Muscle of arm (tissue), 12 donors: ENCODE data around the gene TBC1D23. TPM values are rescaled to one million over a fixed set of nuclear protein-coding genes. Genes with fewer than 3 reads are reported as not detected.
"Not testable (repeated sequence)": the region's sequence is repeated elsewhere in the genome, so short reads cannot be mapped to it uniquely, and the experiment has no call there.

ENCODE experiments used
- DNase-seq: peaks from one replicate; pipeline ENCODE4 v3.0.0-alpha.2; 2013
- polyA plus RNA-seq, 12 donors: library from polyadenylated mRNA; unstranded; fragments of 120-200 nt; gene quantifications; one replicate each; pipeline ENCODE4 v1.2.1, GENCODE V29; 2013; ENCODE audit not compliant: insufficient read length in 12 of 12

Gene TBC1D23
- polyA plus RNA-seq, 12 donors: 31.7 to 45.6 (median 38.2) TPM; not detected in 1

GRCh38 chr3:100340527-100340926 is 79.7 kb downstream of the TBC1D23 start:
- DNase-seq: no peak

DNA sequence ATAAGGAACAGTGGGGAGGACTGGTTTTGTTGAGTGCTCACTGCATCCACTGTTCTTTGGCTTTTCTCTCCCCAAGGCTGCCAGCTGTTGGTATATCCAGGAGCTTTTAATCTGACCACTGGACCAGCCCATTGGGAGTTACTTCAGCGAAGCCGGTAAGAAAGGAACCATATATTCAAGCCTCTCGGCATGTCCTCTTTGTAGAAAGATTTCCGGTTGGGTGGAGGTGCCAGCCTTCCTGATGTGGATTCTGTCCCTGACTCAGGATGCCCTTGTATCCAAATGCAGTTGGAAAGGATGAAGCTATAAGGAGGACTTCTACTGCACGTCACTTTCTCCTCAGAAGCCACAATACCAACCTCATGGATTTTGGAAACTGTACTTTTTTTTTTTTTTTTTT is 87.9 kb downstream of the TBC1D23 start:
- no peak for DNase-seq

DNA sequence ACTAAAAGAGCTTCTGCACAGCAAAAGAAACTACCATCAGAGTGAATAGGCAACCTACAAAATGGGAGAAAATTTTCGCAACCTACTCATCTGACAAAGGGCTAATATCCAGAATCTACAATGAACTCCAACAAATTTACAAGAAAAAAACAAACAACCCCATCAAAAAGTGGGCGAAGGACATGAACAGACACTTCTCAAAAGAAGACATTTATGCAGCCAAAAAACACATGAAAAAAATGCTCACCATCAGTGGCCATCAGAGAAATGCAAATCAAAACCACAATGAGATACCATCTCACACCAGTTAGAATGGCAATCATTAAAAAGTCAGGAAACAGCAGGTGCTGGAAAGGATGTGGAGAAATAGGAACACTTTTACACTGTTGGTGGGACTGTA is 91.0 kb downstream of the TBC1D23 start:
- DNase-seq: not testable (repeated sequence)

DNA sequence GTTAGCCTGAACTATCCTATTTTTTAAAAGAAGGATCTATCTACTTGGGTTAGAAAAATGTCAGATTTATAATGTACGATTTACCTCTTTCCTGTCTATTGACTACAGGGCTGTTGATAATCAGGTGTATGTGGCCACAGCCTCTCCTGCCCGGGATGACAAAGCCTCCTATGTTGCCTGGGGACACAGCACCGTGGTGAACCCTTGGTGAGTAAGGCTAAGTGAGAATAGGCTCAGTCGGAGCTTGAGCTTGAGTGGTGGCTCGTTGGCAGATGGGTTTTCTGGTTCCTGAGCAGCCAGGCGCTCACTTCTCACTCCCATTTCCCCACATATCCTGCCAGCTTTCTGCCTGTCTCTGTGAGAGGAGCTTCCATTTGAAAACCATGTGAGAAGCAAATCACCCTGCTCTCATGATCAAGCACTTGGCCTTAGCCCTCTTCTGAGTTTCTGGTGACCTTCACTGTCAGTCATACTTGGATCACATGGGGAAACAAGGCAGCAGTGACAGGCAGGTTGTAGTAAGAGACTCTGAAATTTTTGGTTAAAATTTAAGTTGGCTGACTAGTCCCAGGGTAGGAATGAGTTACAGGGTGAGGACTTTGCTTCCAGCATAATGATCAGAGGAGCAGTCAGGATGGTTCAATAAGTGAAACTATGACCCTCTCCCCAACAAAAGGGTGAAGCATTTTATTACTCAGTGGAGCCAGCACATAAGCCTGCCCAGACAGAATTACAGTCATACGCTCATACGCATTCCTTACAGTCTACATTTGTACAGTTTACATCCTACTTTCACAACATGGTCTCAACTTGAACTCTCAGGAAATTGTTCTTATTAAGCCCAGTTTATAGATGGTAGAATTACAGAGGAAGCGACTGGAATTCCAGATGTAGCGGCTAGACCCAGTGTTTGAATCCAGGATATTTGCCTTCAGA is 91.8 kb downstream of the TBC1D23 start:
- no peak for DNase-seq

- no peak for DNase-seq
Observed at GRCh38 chr3:100354850-100355249, 94.1 kb downstream of the TBC1D23 start.

DNA sequence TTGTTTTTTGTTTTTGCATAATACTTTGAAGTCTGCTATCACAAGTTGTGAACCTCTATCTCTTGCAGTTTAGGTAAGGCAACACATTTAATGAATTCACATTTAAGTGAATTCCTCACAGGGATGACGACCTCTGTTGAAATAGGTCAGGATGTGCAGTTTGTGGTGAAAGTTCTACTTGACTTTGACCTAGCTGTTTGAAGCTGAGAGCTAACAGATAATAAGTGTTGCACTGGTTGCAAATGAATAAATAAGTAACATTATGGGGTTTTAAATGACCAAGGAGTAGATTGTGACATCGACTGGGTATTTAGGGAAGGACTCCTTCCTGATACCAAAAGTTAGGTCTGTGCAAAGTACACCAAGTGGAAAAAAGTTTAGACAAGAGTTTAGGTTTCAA is 97.6 kb downstream of the TBC1D23 start:
- no peak for DNase-seq

DNA sequence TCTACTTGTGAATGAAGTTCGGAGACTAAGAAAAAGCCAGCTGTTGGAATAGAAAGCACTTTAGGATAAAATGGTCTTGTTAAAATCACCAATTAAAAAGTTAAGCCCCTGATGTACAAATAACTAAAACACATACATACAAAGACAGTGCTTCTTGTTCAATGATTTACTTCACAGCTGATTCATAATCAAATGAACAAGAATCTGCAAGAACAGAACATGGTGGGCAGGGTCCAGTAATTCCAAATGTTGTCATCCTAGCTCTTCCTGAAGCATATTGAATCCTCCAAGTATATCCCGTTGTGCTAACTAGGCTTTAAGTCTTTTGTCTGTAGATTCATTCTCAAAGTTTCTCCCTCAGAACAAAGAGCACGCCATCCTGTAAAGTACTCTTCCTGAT is 98.2 kb downstream of the TBC1D23 start:
- DNase-seq: no peak

DNA sequence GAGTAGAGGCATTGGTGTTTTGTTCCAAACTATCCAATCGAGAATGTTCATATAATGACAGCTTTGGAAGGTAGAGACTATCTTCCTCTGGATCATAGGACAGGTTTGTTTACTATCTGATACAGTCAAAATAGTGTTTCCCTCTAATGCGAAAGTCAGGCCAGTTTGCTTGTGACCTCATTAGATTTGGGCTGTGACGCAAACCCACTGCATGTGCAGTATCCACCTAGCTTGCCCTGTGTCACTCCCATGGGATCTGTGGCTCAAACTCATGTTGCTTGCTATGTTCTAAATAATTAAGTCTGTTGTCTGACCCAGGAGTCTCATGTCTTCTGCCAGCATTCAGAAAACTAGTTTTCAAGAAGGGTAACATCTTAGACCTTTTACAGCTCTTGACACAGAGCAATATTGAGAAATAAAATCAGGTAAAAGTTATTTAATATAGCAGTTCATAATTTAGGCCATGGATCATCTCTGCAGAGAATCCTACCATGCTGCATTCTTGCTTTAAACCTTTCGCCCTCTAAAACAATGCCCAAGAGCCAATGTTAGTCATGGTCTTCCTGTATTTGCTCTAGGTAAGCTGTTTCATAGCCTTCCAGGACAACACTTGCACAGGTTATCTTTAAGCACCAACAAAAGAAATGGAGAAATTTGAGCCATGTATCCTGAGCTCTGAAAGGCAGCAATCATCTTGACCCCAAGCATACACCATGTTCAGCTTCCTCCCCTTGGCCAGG is 100.1 kb downstream of the TBC1D23 start:
- no peak for DNase-seq

DNA sequence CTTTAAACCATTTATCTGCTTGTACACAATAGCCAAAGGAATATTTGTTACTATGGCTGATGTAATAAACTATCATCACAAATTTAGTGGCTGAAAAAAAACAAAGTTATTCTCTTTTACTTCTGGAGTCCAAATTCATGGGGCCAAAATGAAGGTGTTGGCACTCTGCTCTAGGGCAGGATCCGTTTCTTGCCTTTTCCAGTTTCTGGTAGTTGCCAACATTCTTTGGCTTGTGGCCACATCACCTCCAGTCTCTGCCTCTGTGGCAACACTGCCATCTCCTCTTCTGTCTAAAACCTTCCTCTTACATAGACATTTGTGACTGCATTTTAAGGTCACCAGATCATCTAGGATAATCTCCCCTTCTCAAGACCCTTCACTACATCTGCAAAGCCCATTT is 101.1 kb downstream of the TBC1D23 start:
- no peak for DNase-seq

DNA sequence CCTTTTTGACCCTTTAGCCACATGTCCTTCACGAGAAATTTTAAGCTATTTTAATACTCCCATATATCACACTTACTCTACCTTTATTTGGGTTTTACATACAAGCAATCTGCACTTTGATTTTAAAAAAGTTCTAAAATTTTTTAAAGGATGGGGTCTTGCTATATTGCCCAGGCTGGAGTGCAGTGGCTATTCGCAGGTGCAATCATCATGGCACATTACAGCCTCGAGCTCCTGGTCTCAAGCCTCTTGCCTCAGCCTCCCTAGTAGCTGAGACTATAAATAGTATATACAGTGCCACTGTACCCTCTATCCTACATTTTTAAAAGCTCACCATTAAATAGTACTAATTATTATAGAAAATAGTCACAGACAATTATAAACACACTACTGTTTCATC is 103.6 kb downstream of the TBC1D23 start:
- no peak for DNase-seq

DNA sequence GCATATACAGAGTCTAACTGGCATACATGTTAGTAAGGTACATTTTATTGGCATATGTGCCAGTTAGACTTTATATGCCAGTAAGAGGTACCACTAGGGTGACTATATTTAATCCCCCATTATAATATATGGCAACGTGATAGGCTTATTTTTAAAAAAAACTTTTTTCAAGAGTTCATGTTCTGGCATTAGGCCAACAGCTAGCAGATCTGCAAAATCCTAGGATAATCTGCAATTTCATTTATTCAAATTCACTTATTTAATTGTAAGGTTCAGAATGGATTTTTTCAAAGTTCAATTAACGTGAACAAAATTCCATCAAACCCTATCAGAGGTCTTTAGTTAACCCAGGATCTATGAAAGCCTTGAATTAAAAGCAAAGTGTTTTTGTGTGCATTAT is 105.6 kb downstream of the TBC1D23 start:
- DNase-seq: no peak

DNA sequence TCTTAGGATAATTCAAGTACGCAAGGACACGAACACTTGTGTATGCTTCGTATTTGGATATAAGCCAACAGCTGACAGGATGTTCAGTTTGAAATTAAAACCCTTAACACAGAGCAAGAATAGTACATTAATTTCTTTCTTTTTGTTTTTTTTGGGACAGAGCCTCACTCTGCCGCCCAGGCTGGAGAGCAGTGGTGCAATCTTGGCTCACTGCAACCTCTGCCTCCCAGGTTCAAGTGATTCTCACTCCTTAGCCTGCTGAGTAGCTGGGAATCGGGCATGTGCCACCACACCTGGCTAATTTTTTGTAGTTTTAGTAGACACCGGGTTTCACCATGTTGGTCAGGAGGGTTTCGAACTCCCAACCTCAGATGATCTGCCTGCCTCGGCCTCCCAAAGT is 107.6 kb downstream of the TBC1D23 start:
- no peak for DNase-seq

- DNase-seq: no peak
Observed at GRCh38 chr3:100370756-100371155, 110.0 kb downstream of the TBC1D23 start.

DNA sequence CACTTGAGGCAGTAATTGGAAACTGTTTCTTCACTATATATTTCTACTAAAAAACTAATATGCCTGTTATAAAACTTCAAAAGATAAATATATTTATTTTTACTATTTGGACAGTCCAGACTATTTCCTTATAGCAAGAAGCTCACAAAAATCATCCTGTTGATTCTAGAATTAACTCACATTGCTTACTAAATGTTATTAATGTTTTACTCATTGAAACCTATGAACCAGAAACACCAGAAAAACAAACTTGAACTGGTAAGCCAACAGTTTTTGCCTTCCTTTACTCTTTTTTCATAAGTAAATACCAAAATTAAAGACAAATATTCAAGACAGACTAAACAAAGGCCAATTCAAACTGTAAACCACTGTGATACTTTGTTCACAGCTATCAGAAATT is 113.7 kb downstream of the TBC1D23 start:
- DNase-seq: no peak

Other genes starting within 250 kb of the TBC1D23 start
- 100 to 1,000 TPM in 2 of 12 donors, 10 to 100 TPM in 9, not detected in 1; 55.9 to 104 (median 65.0) TPM for gene FILIP1L, start 146.5 kb upstream of the TBC1D23 start, polyA plus RNA-seq
- 10 to 100 TPM in 11 of 12 donors, not detected in 1; 22.0 to 44.4 (median 29.3) TPM for gene NIT2, start 73.8 kb downstream of the TBC1D23 start, polyA plus RNA-seq
- 10 to 100 TPM in 11 of 12 donors, not detected in 1; 48.2 to 77.6 (median 64.3) TPM for gene TOMM70, start 140.1 kb downstream of the TBC1D23 start, polyA plus RNA-seq
- 1 to 10 TPM in 11 of 12 donors, not detected in 1; 4.7 to 7.8 (median 7.0) TPM for gene LNP1, start 140.5 kb downstream of the TBC1D23 start, polyA plus RNA-seq
- gene TMEM45A, start 231.6 kb downstream of the TBC1D23 start, polyA plus RNA-seq: 10 to 100 TPM in 11 of 12 donors, not detected in 1; 14.1 to 50.3 (median 20.5) TPM